ENCODE results near the gene PGP. TPM values are rescaled to one million over a fixed set of nuclear protein-coding genes. Genes with fewer than 3 reads are reported as not detected.
"Not testable (repeated sequence)": the region's sequence is repeated elsewhere in the genome, so short reads cannot be mapped to it uniquely, and the experiment has no call there.

The PGP gene
- 10 to 100 TPM; 11.6 to 21.6 TPM for total RNA-seq

- H3K9me3 Mint-ChIP-seq, result no peaks in the 10 kb centered on the region
- ATAC-seq (replicated peaks), result no peak
- H3K4me1 Mint-ChIP-seq, result peaks cover 6% of the 10 kb centered on the region
- peak within 1 kb of the TSS; percentile 73 for H3K27ac Mint-ChIP-seq
- H3K36me3 Mint-ChIP-seq (ENCODE audit: low read depth), result peaks cover 21% of the 10 kb centered on the region
- no peaks in the 10 kb centered on the region for H3K27me3 Mint-ChIP-seq
- peak within 1 kb of the TSS; percentile 89 for H3K4me3 Mint-ChIP-seq
Observed at GRCh38 chr16:2214719-2214968, at the start of gene PGP. PGP (minus strand) TSS chr16:2214840; CDS start chr16:2214777, 63 bp downstream.

DNA sequence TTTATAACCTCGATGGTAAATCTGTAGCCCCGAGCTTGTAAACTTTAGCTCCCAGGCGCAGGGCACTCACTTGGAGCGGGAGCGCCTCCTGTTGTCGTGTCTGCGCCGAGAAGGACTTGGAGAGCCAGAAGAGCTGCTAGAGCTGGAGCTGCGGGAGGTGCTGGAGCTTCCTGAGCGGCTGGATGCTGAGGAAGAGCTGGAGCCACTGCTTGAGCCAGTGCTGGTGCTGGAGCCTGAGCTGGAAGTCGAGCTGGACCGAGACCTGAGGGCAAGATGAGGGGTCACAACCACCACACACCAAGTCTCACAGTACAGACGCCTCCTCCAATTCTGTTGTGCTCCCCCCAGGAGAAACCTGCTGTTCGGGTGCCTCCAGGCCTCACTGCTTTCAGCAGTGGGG, 48.4 kb upstream of the PGP start:
- H3K27me3 Mint-ChIP-seq; ATAC-seq (replicated peaks); H3K27ac Mint-ChIP-seq; H3K9me3 Mint-ChIP-seq; H3K4me3 Mint-ChIP-seq; H3K4me1 Mint-ChIP-seq: not testable (repeated sequence)
- H3K36me3 Mint-ChIP-seq (ENCODE audit: low read depth), result peaks cover 97% of the 10 kb centered on the region

DNA sequence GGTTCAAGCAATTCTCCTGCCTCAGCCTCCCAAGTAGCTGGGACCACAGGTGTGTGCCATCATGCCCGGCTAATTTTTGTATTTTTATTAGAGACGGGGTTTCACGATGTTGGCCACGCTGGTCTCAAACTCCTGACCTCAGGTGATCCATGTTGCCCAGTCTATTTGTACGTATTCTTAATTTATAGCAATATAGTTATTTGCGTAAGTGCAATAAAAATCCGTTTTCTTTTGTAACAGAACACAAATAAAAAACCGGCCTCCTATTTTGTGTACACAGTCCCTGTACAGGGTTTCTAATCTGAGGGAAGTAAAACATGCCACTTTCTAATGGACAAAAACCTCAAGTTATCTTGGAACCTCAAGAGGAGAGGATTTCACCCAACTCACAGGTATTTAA, 45.6 kb upstream of the PGP start:
- peaks cover 100% of the 10 kb centered on the region for H3K36me3 Mint-ChIP-seq (ENCODE audit: low read depth)
- no peaks in the 10 kb centered on the region for H3K9me3 Mint-ChIP-seq
- no peak overlapping the region for H3K27ac Mint-ChIP-seq
- H3K27me3 Mint-ChIP-seq, result no peaks in the 10 kb centered on the region
- no peak overlapping the region for H3K4me3 Mint-ChIP-seq
- peaks cover 9% of the 10 kb centered on the region for H3K4me1 Mint-ChIP-seq
- ATAC-seq (replicated peaks), result no peak

- H3K27me3 Mint-ChIP-seq; H3K27ac Mint-ChIP-seq; ATAC-seq (replicated peaks): not testable (repeated sequence)
Observed at GRCh38 chr16:2258530-2258929, 43.9 kb upstream of the PGP start.

DNA sequence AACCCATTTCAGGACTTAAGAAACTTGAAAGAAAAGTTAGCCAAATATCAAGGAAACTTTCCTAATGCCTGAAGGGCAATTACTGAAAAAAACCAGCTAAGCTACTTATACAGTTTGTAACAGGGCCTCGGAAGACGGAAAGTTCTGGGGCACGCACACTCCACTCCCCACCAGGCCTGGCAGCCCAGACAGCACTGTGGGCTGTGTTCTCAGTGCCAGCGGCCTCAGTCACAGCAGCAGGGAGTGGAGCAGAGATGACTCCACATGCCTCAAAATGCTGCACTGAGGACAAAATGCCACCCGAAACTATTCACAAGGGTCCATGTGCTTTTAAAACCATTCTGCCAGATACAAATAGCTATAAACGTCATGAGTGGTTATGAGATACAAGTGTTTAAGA, 43.1 kb upstream of the PGP start:
- no peak for ATAC-seq (replicated peaks)
- Mint-ChIP-seq H3K9me3 (no peaks in the 10 kb centered on the region), H3K27me3 (no peaks in the 10 kb centered on the region), H3K36me3 (ENCODE audit: low read depth) (peaks cover 100% of the 10 kb centered on the region), H3K4me3 (no peak overlapping the region), H3K4me1 (no peaks in the 10 kb centered on the region), H3K27ac (no peak overlapping the region)

More at GRCh38 chr16:2258530-2258929, 43.9 kb upstream of the PGP start:
- H3K4me1 Mint-ChIP-seq, H3K9me3 Mint-ChIP-seq, H3K4me3 Mint-ChIP-seq: not testable (repeated sequence)
- peaks cover 100% of the 10 kb centered on the region for H3K36me3 Mint-ChIP-seq (ENCODE audit: low read depth)

DNA sequence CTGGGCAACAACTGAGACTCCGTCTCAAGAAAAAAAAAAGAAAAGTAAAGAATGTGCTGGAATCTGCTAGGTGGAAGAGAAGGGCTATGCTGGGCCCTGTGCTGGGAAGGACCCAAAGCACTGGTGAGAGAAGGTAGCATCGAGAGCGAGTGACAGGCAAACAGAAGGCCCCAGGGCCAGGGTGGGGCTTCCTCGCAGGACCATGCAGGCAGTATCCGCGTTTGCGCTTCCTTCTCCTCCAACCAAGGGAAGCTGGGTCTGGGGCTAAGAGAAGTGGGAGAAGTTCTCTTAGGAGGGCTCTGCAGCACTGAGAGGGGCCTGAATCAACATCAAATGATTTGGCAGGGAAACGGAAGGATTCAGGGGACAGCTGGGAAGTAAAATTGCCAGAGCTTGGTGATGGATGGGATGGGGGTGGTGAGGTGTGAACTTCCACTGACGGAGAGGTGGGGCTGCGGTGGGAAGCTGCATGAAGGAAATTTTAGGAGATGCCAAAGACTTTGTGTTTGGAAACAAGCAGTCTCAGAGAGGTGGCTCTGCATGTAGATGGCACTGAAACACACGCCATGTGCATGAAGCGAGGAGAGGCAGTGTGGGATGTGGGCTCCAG, 42.0 kb upstream of the PGP start:
- Mint-ChIP-seq H3K4me1 (no peaks in the 10 kb centered on the region), H3K36me3 (ENCODE audit: low read depth) (peaks cover 90% of the 10 kb centered on the region), H3K4me3 (no peak overlapping the region), H3K27ac (no peak overlapping the region), H3K27me3 (no peaks in the 10 kb centered on the region), H3K9me3 (no peaks in the 10 kb centered on the region)
- ATAC-seq (replicated peaks), result no peak

DNA sequence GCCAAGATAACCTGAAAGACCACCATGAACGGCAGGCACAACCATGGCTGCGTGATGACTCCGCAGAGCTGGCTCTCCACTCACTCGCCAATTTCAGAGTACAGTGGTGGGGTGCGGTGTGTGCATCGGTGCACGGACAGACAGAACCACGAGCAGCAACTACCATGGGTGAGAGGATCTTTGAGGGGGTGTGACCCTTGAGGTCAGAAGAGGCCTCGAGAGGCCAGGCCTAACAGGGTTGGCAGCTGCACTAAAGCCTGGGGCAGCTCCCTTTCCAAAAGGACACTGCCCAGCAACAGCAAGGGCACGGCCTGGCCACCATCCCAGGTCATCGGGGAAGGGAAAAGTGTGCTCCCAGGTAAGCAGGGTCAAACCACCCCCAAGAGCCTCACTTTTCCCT, 38.7 kb upstream of the PGP start:
- Mint-ChIP-seq H3K27ac (peak overlapping the region; percentile 50), H3K36me3 (ENCODE audit: low read depth) (peaks cover 67% of the 10 kb centered on the region), H3K4me3 (no peak overlapping the region)

GRCh38 chr16:2252806-2253148, 38.1 kb upstream of the PGP start:
- H3K27ac Mint-ChIP-seq, result peak overlapping the region; percentile 50
- peaks cover 67% of the 10 kb centered on the region for H3K36me3 Mint-ChIP-seq (ENCODE audit: low read depth)
- H3K9me3 Mint-ChIP-seq, result no peaks in the 10 kb centered on the region
- H3K4me1 Mint-ChIP-seq, result no peaks in the 10 kb centered on the region
- no peaks in the 10 kb centered on the region for H3K27me3 Mint-ChIP-seq
- ATAC-seq (replicated peaks), result no peak
- no peak overlapping the region for H3K4me3 Mint-ChIP-seq

More for the DNA sequence above, 38.7 kb upstream of the PGP start:
- H3K27me3 Mint-ChIP-seq, result no peaks in the 10 kb centered on the region
- H3K9me3 Mint-ChIP-seq, result no peaks in the 10 kb centered on the region
- no peaks in the 10 kb centered on the region for H3K4me1 Mint-ChIP-seq
- no peak for ATAC-seq (replicated peaks)

DNA sequence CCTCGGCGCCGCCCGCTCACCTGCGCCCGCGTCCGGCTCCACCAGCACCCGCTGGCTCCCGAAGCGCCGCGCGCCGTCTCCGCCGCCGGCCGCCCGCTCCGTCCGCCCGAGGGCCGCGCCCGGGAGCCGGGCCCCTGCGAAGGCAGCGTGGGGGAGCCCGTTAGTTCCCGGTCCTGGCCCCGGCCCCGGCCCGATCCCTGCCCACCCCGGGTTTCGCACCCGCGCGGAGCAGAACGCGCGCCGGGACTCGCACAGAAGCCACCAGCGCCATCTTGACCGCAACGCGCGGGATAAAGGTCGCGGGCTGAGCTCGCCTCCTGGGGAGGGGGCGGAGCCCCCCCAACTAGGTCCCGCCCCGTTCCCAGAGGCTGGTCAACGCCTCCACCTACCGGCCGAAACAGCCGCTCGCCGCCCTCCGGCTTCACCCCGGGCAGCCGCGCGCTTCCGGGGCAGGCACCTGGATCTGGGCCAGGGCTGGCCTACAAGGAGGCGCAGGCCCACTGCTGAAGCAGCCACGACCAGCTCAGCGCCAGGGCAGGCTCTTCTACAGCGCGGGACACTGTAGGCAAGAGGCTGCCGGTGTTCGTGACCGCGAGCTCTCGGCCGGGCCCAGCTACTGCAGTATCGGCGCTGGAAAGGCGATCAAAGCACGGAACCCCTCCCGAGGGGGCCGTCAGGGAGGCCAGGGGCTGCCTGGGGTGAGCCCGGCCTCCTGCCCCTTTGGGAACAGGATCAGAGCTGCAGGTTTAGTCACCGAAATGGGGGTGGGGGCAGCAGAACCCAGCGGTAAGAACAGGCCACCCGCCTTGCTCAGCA, 36.9 kb upstream of the PGP start, which contains the start of gene ECI1:
Gene ECI1, minus strand, starts transcription at position 292 of the 816 bp plus-strand sequence. Its CDS starts 21 bp downstream, at position 271.
- Mint-ChIP-seq H3K27me3 (no peaks in the 10 kb centered on the region), H3K27ac (peak within 1 kb of the TSS; percentile 81), H3K9me3 (no peaks in the 10 kb centered on the region), H3K4me1 (no peaks in the 10 kb centered on the region), H3K4me3 (peak within 1 kb of the TSS; percentile 85), H3K36me3 (ENCODE audit: low read depth) (peaks cover 62% of the 10 kb centered on the region)
- ATAC-seq (replicated peaks), result peak; percentile 94

DNA sequence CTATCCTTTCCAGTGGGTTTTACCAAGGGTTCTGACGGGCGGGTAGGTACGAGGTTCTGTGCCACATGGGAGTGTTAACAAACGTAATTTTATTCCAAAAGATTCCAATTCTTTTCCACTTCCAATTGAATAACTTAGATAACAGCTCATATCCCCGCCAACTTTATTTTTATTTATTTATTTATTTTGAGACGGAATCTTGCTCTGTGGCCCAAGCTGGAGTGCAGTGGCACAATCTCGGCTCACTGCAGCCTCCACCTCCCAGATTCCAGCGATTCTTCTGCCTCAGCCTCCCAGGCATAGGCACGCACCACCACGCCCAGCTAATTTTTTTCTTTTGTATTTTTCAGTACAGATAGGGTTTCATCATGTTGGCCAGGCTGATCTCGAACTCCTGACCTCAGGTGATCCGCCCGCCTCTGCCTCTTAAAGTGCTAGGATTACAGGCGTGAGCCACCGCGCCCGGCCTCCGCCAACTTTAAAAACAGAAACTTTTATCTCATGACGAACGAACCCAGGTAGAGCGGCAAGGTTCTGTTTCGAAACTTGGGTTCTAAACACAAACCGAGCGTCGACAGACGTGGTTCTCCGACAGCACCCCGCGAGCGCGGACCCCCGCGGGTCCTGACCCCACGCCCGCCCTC, 36.1 kb upstream of the PGP start:
- no peaks in the 10 kb centered on the region for H3K4me1 Mint-ChIP-seq
- no peaks in the 10 kb centered on the region for H3K9me3 Mint-ChIP-seq
- H3K27me3 Mint-ChIP-seq, result no peaks in the 10 kb centered on the region
- H3K36me3 Mint-ChIP-seq (ENCODE audit: low read depth), result peaks cover 59% of the 10 kb centered on the region
- peak overlapping the region; percentile 85 for H3K4me3 Mint-ChIP-seq
- H3K27ac Mint-ChIP-seq, result peak overlapping the region; percentile 81
- ATAC-seq (replicated peaks), result peak; percentile 28

GRCh38 chr16:2246301-2246885, 31.8 kb upstream of the PGP start:
- Mint-ChIP-seq H3K27ac (no peak overlapping the region), H3K4me3 (no peak overlapping the region)
- no peak for ATAC-seq (replicated peaks)

DNA sequence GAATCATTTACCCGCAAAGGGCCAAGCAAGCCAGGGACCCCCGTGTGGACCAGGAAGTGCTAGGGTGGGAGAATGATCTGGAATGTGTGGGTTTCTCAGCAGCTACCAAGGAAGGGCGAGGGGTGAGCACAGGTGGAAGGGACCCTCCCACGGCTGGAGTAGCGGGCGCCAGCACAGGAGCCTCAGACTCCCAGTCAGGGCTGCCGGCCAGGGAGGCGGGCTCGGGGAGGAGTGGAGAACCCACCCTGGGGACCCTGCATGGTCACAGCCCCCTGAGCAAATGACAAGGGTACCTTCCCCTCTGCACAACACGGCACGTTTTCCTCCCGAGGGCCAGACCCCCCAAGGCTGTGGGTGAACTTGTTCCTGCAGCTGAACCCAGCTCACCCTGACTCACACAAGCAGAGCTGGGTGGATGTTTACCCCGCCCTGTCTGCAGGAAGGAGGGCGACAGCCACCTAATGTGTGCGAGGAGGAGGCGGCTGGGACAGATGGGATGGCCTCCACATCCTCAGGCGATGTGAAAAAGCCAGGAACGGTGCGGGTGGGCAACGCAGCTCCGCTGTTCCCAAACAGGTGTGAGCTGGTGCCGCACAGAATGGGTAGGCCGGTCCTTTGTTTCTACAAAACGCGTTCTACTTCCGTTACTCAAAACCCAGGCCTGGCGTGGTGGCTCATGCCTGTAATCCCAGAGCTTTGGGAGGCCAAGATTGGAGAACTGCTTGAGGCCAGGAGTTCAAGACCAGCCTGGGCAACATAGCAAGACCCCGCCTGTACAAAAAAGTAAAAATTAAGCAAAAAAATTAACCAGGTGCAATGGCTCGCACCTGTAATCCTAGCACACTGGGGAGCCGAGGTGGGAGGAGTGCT, 30.5 kb upstream of the PGP start:
- no peaks in the 10 kb centered on the region for H3K4me1 Mint-ChIP-seq
- H3K27ac Mint-ChIP-seq, result no peak overlapping the region
- no peaks in the 10 kb centered on the region for H3K9me3 Mint-ChIP-seq
- H3K27me3 Mint-ChIP-seq, result no peaks in the 10 kb centered on the region
- no peak for ATAC-seq (replicated peaks)
- H3K4me3 Mint-ChIP-seq, result no peak overlapping the region
- H3K36me3 Mint-ChIP-seq (ENCODE audit: low read depth), result peaks cover 43% of the 10 kb centered on the region

More at GRCh38 chr16:2246301-2246885, 31.8 kb upstream of the PGP start:
- H3K4me1 Mint-ChIP-seq, result no peaks in the 10 kb centered on the region
- H3K9me3 Mint-ChIP-seq, result no peaks in the 10 kb centered on the region
- peaks cover 49% of the 10 kb centered on the region for H3K36me3 Mint-ChIP-seq (ENCODE audit: low read depth)
- H3K27me3 Mint-ChIP-seq, result no peaks in the 10 kb centered on the region

GRCh38 chr16:2244301-2244700, 29.7 kb upstream of the PGP start:
- H3K4me1 Mint-ChIP-seq, result no peaks in the 10 kb centered on the region
- peaks cover 43% of the 10 kb centered on the region for H3K36me3 Mint-ChIP-seq (ENCODE audit: low read depth)
- H3K27ac Mint-ChIP-seq, result no peak overlapping the region
- H3K4me3 Mint-ChIP-seq, result no peak overlapping the region
- H3K27me3 Mint-ChIP-seq, result no peaks in the 10 kb centered on the region
- no peaks in the 10 kb centered on the region for H3K9me3 Mint-ChIP-seq
- ATAC-seq (replicated peaks), result no peak

- Mint-ChIP-seq H3K9me3 (no peaks in the 10 kb centered on the region), H3K27ac (no peak overlapping the region), H3K4me1 (no peaks in the 10 kb centered on the region), H3K4me3 (no peak overlapping the region), H3K27me3 (no peaks in the 10 kb centered on the region), H3K36me3 (ENCODE audit: low read depth) (peaks cover 43% of the 10 kb centered on the region)
- ATAC-seq (replicated peaks), result no peak
Observed at GRCh38 chr16:2243781-2244180, 29.1 kb upstream of the PGP start.
